NCI-H748 treated with DMSO at 0.1 percent for 48 hours (cell line): Measurements from ENCODE around the gene ZNF487.
"Not testable (repeated sequence)": the region's sequence is repeated elsewhere in the genome, so short reads cannot be mapped to it uniquely, and the experiment has no call there.

Experiments used
- DNase-seq: peaks from one replicate; lab custom pipeline; 2025; lab: John Stamatoyannopoulos, UW

The ZNF487 gene

GRCh38 chr10:43436291-43437140 is at the start of gene ZNF487:
Gene ZNF487 (plus strand): TSS chr10:43437111. CDS start chr10:43475814, 38,703 bp downstream.
- peak; percentile 62 for DNase-seq

- DNase-seq = no peak
Measured at GRCh38 chr10:43387678-43388032, 49.3 kb upstream of the ZNF487 start.

- DNase-seq = no peak
Measured at GRCh38 chr10:43389867-43390266, 47.0 kb upstream of the ZNF487 start.

DNA sequence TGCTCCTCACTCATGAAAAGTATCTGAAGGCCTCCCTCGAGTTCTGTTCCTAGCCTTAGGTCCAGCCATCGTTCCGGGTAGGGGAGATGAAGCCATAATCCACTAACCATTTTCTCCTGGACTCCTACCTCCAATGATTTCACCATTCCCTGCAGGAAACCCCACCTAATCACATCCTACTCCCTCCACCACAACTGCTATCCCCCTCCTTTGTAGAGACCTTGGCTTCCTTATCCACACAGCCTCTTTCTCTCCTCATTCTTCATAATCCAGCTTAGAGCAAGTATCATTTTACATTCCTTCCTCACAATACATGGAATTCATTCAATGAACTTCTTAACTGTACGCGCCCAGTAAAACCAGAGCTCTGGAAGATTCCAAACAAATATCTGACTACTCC is 46.6 kb upstream of the ZNF487 start:
- no peak for DNase-seq

- DNase-seq = no peak
Measured at GRCh38 chr10:43390759-43391158, 46.2 kb upstream of the ZNF487 start.

- DNase-seq = no peak
Measured at GRCh38 chr10:43391496-43391895, 45.4 kb upstream of the ZNF487 start.

DNA sequence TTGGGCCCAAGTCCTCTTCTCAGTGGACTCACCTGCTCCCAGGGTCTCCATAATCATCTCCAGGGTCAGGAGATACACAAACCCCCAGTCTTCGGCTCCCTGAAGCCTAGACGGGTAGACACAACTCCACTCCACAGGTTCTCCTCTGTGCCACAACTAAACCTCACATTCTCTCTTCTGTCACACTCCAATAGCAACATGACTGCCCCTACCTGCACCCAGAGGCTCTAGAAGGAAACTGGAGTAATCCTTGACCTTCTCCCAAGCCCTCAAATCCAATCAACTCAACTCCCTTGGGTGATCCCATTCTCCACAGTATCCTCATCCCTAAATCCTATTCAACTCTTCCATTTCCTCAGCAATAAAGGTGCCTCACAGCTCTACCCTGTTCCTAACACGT is 44.2 kb upstream of the ZNF487 start:
- DNase-seq = no peak

- not testable (repeated sequence) for DNase-seq
Measured at GRCh38 chr10:43393186-43393585, 43.7 kb upstream of the ZNF487 start.

GRCh38 chr10:43393606-43394360 is 43.1 kb upstream of the ZNF487 start:
- DNase-seq = no peak

GRCh38 chr10:43394868-43395267 is 42.0 kb upstream of the ZNF487 start:
- no peak for DNase-seq

- no peak for DNase-seq
Measured at GRCh38 chr10:43395571-43396060, 41.3 kb upstream of the ZNF487 start.

- DNase-seq = peak; percentile 64
Measured at GRCh38 chr10:43396061-43396927, 40.6 kb upstream of the ZNF487 start.

DNA sequence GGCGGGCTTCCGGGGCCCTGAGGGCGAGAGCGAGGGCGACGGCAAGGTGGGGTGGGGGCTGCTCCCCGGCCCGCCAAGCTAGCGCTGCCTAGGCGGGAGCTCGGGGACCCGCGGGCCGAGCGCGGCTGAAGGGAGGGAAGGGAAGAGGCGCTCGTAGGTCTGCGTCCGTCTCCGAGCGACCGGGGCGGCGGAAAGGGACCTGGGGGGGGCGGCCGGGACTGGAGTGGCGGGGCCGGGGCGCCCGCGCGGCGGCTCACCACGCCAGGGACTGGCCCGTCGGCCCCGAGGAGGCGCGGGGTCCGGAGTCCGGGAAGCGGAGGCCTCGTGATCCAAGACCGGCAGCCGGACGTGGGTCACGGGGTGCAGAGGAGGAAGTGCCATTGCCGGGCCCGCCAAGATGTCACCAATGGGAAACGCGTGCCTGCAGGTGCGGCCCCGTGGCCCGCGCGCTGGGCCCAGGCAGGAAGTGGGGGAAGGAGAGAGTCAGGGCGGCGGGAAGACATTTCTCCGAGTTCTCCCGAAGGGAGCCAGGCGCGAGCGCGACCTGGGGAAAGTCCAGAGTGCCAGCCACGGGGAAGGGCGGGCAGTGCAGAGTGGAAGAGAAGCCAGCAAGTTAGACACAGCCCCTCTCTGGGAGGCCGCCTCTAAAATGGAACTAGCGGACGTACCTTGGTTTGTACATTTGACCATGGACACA is 39.8 kb upstream of the ZNF487 start:
- peak; percentile 52 for DNase-seq

- no peak for DNase-seq
Measured at GRCh38 chr10:43398939-43399319, 38.0 kb upstream of the ZNF487 start.

DNA sequence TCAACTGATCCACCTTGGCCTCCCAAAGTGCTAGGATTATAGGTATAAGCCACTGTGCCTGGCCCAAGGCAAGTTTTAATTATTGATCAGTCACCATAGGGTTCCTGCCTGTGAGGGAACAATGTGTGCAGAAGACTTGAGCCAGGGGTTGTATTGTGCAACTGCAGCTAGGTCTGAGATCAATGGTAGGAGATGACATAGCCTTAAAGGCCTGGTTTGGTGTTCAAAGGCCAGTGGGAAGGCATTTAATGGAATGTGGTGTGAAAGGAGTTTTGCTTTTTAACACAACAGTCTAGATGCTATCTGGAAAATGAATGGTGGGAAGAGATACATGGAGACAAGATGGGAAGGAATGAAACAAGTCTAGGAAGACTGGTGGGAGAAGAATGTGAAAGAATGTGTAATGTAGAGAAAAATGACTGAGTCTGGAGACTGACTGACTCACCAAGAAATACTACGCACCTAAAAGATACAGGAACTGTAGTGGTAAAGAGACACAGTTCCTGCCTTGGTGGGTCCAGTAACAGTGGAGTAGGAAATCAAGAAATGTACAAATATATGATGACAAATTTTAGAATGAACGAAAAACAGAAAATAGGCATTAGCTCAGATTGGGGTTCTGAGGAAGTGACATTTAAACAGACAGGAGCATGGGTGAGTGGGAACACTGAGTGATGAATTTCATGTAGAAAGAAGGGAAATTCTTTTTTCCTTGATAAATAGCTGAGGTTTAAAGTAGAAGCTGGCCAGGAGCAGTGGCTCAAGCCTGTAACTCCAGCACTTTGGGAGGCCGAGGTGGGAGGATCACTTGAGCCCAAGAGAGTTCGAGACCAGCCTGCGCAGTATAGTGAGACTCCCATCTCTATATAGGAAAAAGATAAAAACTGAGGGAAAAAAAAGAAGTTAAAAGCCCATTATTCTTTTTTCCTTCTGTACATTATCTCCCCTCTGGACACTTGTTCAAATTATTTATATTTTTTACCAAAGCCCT is 37.3 kb upstream of the ZNF487 start:
- DNase-seq = no peak

- no peak for DNase-seq
Measured at GRCh38 chr10:43401627-43402026, 35.3 kb upstream of the ZNF487 start.

DNA sequence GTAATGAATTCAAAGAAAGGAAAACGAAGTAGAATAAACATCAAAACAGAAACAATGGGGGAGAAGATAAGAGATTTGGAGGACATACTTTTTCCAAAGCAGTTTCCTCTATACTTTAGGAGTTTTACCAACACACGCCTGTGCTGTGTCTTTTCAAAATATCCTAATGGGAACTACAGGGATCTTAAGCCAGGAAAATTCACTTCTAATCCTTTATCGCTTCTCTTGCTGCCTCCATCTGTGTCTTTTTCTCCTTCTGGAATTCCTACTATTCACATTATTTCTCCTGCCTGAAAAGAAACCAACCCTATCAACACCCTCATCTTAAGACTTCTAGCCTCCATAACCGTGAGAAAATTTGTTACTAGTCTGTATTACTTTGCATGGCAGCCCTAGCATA is 34.7 kb upstream of the ZNF487 start:
- no peak for DNase-seq

DNA sequence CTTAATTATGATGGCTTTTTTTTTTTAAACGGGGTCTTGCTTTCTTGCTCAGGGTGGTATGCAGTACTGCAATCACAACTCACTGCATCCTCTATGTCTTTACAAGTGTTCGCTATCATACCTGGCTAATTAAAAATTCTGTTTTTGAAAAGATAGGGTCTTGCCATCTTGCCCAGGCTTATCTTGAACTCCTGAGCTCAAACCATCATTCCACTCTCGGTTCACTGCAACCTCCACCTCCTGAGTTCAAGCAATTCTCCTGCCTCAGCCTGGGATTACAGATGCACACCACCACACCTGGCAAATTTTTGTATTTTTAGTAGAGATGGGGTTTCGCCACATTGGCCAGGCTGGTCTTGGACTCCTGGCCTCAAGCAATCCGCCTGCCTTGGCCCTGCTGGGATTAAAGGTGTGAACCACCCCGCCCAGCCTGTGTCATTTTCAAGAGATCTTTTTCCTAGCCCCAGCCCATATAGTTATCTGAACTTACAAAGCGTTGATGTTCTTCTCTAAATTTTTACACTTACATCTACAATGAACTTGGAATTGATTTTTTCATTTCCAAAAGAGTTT is 33.9 kb upstream of the ZNF487 start:
- no peak for DNase-seq

DNA sequence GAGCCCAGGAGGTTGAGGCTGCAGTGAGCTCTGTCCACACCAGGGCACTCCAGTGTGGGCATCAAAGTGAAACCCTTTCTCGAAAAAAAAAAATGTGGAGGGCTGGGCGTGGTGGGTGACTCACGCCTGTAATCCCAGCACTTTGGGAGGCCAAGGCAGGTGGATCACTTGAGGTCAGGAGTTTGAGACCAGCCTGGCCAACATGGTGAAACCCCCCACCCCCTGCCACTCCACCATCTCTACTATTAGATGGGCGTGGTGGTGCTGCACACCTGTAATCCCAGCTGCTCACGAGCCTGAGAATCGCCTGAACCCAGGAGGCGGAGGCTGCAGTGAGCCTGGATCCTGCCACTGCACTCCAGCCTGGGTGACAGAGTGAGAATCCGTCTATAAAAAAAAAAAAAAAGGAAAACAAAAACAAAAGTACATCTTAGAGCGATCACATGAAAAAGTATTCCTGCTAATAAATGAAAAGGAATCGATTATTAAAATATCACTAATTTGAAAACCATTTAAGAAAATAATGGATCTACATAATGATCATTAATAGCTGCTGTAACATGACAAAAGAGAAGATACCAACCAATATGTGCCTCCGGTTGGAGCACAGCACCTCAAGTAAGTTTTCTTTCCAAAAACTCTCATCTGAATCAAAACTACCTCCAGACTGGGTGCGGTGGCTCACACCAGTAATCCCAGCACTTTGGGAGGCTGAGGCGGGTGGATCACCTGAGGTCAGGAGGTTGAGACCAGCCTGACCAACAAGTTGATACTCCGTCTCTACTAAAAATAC is 32.8 kb upstream of the ZNF487 start:
- no peak for DNase-seq
